ENCODE measurements around the gene AMACR. TPM values are rescaled to one million over a fixed set of nuclear protein-coding genes. Genes with fewer than 3 reads are reported as not detected.

Gene AMACR
- total and polyA plus RNA-seq, 2 of the 13 experiments (the other 11 are each of a cell fraction or from before 2014, with no cell fraction given): 8.9 to 19.7 TPM

DNA sequence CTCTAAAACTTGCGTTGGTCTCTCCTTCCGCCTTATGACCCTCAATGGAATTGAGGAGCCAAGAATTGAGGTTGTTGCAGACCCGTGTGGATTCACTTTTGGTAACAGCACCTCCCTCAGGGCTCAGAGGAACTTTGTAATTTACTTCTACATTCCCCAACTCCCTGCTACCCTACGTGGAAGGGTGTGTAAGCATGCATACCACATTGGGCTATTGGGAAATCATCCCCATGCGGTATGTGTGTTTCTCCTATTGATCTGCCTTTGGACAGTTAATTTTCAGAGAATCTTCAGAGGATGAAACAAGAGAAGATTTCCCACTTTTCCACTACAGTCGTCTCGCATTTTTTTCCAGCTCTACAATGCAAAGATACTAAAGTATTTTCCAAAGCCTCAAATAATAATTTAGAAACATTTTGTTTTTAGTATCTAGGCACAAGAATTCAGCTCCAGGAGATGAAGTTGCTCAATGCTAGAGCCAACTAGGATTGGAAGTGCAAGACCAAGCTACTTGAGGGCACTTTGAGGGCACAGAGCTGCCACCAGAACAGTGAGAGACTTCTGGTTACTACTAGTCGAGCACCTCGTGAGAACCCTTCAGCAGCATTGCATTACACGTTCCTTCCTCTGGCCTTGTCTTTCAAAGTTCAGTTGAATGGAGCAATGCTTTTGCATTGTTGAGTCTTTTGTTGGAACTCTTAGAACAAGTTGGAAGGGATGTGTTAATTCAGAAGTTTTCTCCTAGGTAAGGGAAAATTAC is 31.7 kb upstream of the AMACR start:
- DNase-seq (ENCODE audit: low spot score): no peak
- no peak overlapping the region for H2AFZ ChIP-seq (ENCODE audit: low read length)
- ATAC-seq: no peak; the same call in 2 of the 3 replicates
- in situ Hi-C loops (cut with HindIII; ENCODE audit: extremely low pct_ligation_motif_present, low pct_unique_long_range_greater_than_20kb) (no loop called here), intact Hi-C loops (cut with micrococcal nuclease; ENCODE audit: unreplicated experiment) (no loop called here)
- no peak for FAIRE-seq
- 86% methylated on average over 10 of the region's 10 CpGs for WGBS (ENCODE audit: low lambda C conversion rate)
- H3K4me1 ChIP-seq (ENCODE audit: insufficient read depth, low read length): peaks cover 54% of the 10 kb centered on the region
- no peak overlapping the region for H3K4me2 ChIP-seq (ENCODE audit: low read depth, low read length)
- POLR2A ChIA-PET: interaction anchor here (1.9 kb wide), 1 partner anchor 31 kb away, joined by 13 read pairs; the partner anchor contains the start of gene AMACR
- H4K20me1 ChIP-seq (ENCODE audit: insufficient read depth, low read length): no peaks in the 10 kb centered on the region
- no peaks in the 10 kb centered on the region for H3K9me3 ChIP-seq (ENCODE audit: low read length)
- no peak overlapping the region for H3K27ac ChIP-seq (ENCODE audit: extremely low read length, insufficient read depth, low read length)
- H3K9ac ChIP-seq (ENCODE audit: insufficient read depth, low read depth, low read length): no peak overlapping the region
- CTCF ChIA-PET (ENCODE audit: low intra/inter-chr PET ratio, low total read pairs): no interaction called here
- H3K4me3 ChIP-seq (replicated peaks in 1 of 3; ENCODE audit: insufficient read depth in 1 of 3, low read depth in 2 of 3, low read length in 3 of 3): no peak overlapping the region
- TF ChIP-seq STAT5B (CRISPR knock-in tag; IDR thresholded peaks at IDR 0.05) (no peak), TEAD3 (CRISPR knock-in tag; optimal IDR thresholded peaks at IDR 0.05; ENCODE audit: borderline replicate concordance) (peak; percentile 60), ZBTB33 (CRISPR knock-in tag; IDR thresholded peaks at IDR 0.05) (0 out of 2 replicates have a peak, but pooled peaks have one; percentile 44), E2F2 (CRISPR knock-in tag; IDR thresholded peaks at IDR 0.05; ENCODE audit: borderline replicate concordance) (no peak), CEBPG (CRISPR knock-in tag; IDR thresholded peaks at IDR 0.05) (peak; percentile 38; the same call in 1 of the 2 replicates), CEBPB (IDR thresholded peaks at IDR 0.05; ENCODE audit: borderline replicate concordance, low read depth, low read length) (peak; percentile 63; the same call in 1 of the 2 replicates), NFE2L2 (IDR thresholded peaks at IDR 0.05; ENCODE audit: low read length) (no peak)
- H3K79me2 ChIP-seq (ENCODE audit: insufficient read depth, low read length): no peaks in the 10 kb centered on the region
- H3K36me3 ChIP-seq (replicated peaks in 1 of 2; ENCODE audit: control insufficient read depth in 1 of 2, insufficient read depth in 2 of 2, low read length in 2 of 2): no peaks in the 10 kb centered on the region
- no peaks in the 10 kb centered on the region for H3K27me3 ChIP-seq (ENCODE audit: control insufficient read depth in 1 of 2, insufficient read depth in 2 of 2, low read length in 2 of 2)
- BruUV-seq (replicated peaks): no TSS peak
